Choroid plexus epithelial cell (primary cell): ENCODE results near the gene OR56B1.
A peak's percentile ranks its signal among the peaks of the same experiment; 100 is the strongest.

ENCODE experiments used
- DNase-seq: peaks from one replicate; pipeline ENCODE4 v3.0.0-alpha.2; 2010; ENCODE audit warnings: low read depth
- H3K4me3 ChIP-seq: 2 replicates; pipeline ENCODE4 v1.5.1; 2011; ENCODE audit warnings: low read depth, mild to moderate bottlenecking, control low read depth, low read length, moderate library complexity
- TF ChIP-seq, protein P1 (sequence below): conservative IDR thresholded peaks from 2 replicates; pipeline ENCODE4 v1.5.1; 2011; ENCODE audit warnings: low read depth, mild to moderate bottlenecking, control low read depth, inconsistent platforms, low read length, moderate library complexity

The OR56B1 gene

GRCh38 chr11:5694642-5695041 is 41.6 kb upstream of the OR56B1 start:
- TF ChIP-seq, protein P1, sequence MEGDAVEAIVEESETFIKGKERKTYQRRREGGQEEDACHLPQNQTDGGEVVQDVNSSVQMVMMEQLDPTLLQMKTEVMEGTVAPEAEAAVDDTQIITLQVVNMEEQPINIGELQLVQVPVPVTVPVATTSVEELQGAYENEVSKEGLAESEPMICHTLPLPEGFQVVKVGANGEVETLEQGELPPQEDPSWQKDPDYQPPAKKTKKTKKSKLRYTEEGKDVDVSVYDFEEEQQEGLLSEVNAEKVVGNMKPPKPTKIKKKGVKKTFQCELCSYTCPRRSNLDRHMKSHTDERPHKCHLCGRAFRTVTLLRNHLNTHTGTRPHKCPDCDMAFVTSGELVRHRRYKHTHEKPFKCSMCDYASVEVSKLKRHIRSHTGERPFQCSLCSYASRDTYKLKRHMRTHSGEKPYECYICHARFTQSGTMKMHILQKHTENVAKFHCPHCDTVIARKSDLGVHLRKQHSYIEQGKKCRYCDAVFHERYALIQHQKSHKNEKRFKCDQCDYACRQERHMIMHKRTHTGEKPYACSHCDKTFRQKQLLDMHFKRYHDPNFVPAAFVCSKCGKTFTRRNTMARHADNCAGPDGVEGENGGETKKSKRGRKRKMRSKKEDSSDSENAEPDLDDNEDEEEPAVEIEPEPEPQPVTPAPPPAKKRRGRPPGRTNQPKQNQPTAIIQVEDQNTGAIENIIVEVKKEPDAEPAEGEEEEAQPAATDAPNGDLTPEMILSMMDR = no peak
- no peak for DNase-seq
- no peak overlapping the region for H3K4me3 ChIP-seq

DNA sequence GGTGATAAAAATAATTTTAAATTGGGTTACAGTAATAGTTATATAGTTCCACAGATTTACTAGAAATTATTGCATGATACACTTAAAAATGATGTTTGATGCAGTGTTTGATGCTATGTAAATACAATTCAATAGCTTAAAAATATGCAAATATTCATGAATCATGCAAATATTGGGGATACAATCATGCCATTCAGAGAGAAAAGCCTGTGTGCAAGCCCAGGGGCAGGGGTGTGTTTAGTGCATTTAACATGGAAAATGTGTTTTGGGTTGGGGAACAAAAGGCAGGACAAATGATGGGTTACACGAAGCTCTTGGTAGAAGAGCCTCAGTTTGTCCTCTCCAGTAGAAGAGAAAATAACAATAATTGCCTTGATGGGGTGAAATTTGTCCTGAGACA is 40.7 kb upstream of the OR56B1 start:
- no peak for DNase-seq
- TF ChIP-seq, protein P1 = no peak

GRCh38 chr11:5696210-5696609 is 40.0 kb upstream of the OR56B1 start:
- H3K4me3 ChIP-seq = no peak overlapping the region
- DNase-seq = peak; percentile 37
- TF ChIP-seq, protein P1 = no peak

More for the DNA sequence above, 40.7 kb upstream of the OR56B1 start:
- H3K4me3 ChIP-seq = no peak overlapping the region

- no peak for DNase-seq
- TF ChIP-seq, protein P1 = no peak
- no peak overlapping the region for H3K4me3 ChIP-seq
Observed at GRCh38 chr11:5698281-5698680, 38.0 kb upstream of the OR56B1 start.

GRCh38 chr11:5700421-5701054 is 35.7 kb upstream of the OR56B1 start:
- H3K4me3 ChIP-seq = no peak overlapping the region
- TF ChIP-seq, protein P1 = no peak
- DNase-seq = no peak

DNA sequence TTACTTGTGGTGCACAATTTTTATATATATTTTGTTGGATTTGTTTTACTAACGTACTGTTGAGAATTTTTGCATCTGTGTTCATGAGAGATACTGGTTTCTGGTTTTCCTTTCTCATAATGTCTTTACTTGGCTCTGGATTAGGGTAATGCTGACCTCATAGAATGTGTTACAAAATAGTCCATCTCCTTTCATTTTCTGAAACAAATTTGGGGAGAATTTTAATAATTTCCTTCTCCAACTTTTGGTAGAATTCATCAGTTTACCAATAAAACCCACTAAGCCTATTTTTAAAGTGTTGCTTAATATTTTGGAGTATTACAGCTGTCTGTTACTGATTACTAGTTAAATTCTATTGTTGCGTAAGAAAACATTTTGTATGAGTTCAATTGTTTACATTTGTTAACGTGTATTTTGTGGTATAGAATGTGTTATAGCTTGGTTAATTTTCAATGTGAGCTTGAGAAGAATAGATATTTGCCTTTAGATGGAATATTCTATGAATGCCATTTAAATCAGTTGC is 35.1 kb upstream of the OR56B1 start:
- TF ChIP-seq, protein P1 = no peak
- H3K4me3 ChIP-seq = no peak overlapping the region
- no peak for DNase-seq
